SK-N-SH treated with all-trans-retinoic acid at 6 μM for 48 hours (cell line): ENCODE measurements around the gene SHISA8.

Source experiments
- ATAC-seq: fragments of 200-7000 bp; cut with Tn5 transposase; 3 replicates; pipeline ENCODE4 v1.9.1; 2020; ENCODE audit warnings: mild to moderate bottlenecking, moderate library complexity
- ARNTL ChIP-seq: fragments of 450-650 bp; formaldehyde crosslinking; IDR thresholded peaks from 2 replicates; pipeline ENCODE4 v1.5.0; 2020; ENCODE audit warnings: low read depth, mild to moderate bottlenecking, moderate library complexity, borderline replicate concordance
- BACH2 ChIP-seq: fragments of 250-450 bp; sonication (Bioruptor Pico); IDR thresholded peaks from 2 replicates; pipeline ENCODE4 v1.9.0; 2021; ENCODE audit warnings: mild to moderate bottlenecking, borderline replicate concordance
- CSDC2 ChIP-seq: fragments of 250-450 bp; sonication (Bioruptor Pico); IDR thresholded peaks from 2 replicates; pipeline ENCODE4 v1.5.0; 2020; ENCODE audit warnings: mild to moderate bottlenecking, moderate library complexity
- ESRRG ChIP-seq: fragments of 250-450 bp; sonication (Bioruptor Pico); IDR thresholded peaks from 2 replicates; pipeline ENCODE4 v1.6.1; 2021; ENCODE audit warnings: mild to moderate bottlenecking
- GLIS3 ChIP-seq: fragments of 250-450 bp; sonication (Bioruptor Pico); IDR thresholded peaks from 2 replicates; pipeline ENCODE4 v1.5.0; 2020; ENCODE audit warnings: mild to moderate bottlenecking, moderate library complexity
- OSR1 ChIP-seq: fragments of 250-450 bp; sonication (Bioruptor Pico); IDR thresholded peaks from 2 replicates; pipeline ENCODE4 v1.8.0; 2022; ENCODE audit warnings: moderate library complexity, mild to moderate bottlenecking, inconsistent platforms
- POU6F1 ChIP-seq: fragments of 250-450 bp; sonication (Bioruptor Pico); IDR thresholded peaks from 2 replicates; pipeline ENCODE4 v1.8.0; 2021; ENCODE audit warnings: low read depth, mild to moderate bottlenecking, moderate library complexity, borderline replicate concordance
- PPARA ChIP-seq: fragments of 250-450 bp; sonication (Bioruptor Pico); IDR thresholded peaks from 2 replicates; pipeline ENCODE4 v1.5.0; 2020; ENCODE audit warnings: mild to moderate bottlenecking, borderline replicate concordance
- RARB ChIP-seq: fragments of 250-450 bp; sonication (Bioruptor Pico); IDR thresholded peaks from 2 replicates; pipeline ENCODE4 v1.8.0; 2021; ENCODE audit warnings: mild to moderate bottlenecking, moderate library complexity
- SNAI2 ChIP-seq: fragments of 250-450 bp; sonication (Bioruptor Pico); IDR thresholded peaks from 2 replicates; pipeline ENCODE4 v1.5.0; 2020; ENCODE audit warnings: mild to moderate bottlenecking, moderate library complexity
- TCF4 ChIP-seq: fragments of 250-450 bp; sonication (Bioruptor Pico); IDR thresholded peaks from 2 replicates; pipeline ENCODE4 v1.8.0; 2021; ENCODE audit warnings: mild to moderate bottlenecking, moderate library complexity, borderline replicate concordance
- TSHZ2 ChIP-seq: fragments of 250-450 bp; sonication (Bioruptor Pico); IDR thresholded peaks from 2 replicates; pipeline ENCODE4 v1.5.0; 2020; ENCODE audit warnings: mild to moderate bottlenecking, moderate library complexity
- ZFP3 ChIP-seq: fragments of 250-450 bp; sonication (Bioruptor Pico); IDR thresholded peaks from 2 replicates; pipeline ENCODE4 v1.5.0; 2020; ENCODE audit warnings: mild to moderate bottlenecking, moderate library complexity
- ZNF565 ChIP-seq: fragments of 450-650 bp; formaldehyde crosslinking; conservative IDR thresholded peaks from 2 replicates; pipeline ENCODE4 v1.5.0; 2020; ENCODE audit warnings: low read depth, mild to moderate bottlenecking, moderate library complexity
- ZNF70 ChIP-seq: fragments of 450-650 bp; formaldehyde crosslinking; IDR thresholded peaks from 2 replicates; pipeline ENCODE4 v1.5.0; 2020; ENCODE audit warnings: mild to moderate bottlenecking, moderate library complexity
- ZNF8 ChIP-seq: fragments of 450-650 bp; formaldehyde crosslinking; IDR thresholded peaks from 2 replicates; pipeline ENCODE4 v1.5.0; 2020; ENCODE audit warnings: mild to moderate bottlenecking, moderate library complexity
- TF ChIP-seq, protein P1 (sequence below): fragments of 250-450 bp; sonication (Bioruptor Pico); IDR thresholded peaks from 2 replicates; pipeline ENCODE4 v1.8.0; 2020; ENCODE audit warnings: mild to moderate bottlenecking, moderate library complexity, borderline replicate concordance
- TF ChIP-seq, protein P2 (sequence below): fragments of 250-450 bp; sonication (Bioruptor Pico); IDR thresholded peaks from 2 replicates; pipeline ENCODE4 v1.5.1; 2020; ENCODE audit warnings: low read depth, mild to moderate bottlenecking, moderate library complexity

The SHISA8 gene

DNA sequence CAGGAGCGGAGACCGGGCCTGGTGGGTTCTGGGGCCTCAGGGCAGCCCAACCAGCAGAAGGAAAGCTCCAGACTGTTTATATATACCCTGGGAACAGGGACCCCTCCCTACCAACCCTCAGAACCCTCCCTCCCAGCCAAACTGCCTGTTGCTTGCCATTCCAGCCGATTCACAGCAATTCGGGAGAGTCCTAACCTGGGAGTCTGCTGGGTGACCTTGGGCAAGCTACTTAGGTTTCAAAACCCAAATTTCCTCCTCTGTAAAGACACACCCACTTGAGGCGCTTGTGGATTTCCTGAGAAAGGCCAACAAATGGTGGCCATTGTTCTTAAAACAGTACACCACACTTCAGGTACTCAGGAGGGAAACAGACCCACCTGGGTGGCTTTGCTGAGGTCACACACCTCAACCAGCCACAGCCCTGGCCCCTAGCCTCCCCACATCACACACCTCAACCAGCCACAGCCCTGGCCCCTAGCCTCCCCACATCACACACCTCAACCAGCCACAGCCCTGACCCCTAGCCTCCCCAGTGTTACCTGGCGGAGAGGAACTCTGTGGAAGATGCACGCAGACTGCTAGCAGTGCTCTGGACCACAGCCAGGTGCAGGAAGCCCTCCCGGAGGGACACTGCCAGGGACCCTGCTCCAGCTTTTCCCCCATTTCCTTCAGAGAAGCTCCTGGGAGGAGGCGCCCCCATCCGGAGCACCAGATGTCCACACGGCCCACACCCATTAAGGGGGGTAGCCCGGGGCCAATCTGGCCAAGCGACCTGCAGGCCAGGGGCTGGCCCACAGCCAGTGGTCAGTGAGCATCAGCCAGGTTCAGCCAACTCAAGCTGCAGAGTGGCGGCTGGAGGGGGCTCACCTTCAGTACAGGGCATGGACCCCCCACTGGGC is 6.2 kb downstream of the SHISA8 start:
- no peak for ATAC-seq
- TF ChIP-seq TSHZ2 (CRISPR knock-in tag): no peak
- no peak for TF ChIP-seq GLIS3 (CRISPR knock-in tag)
- TF ChIP-seq ZNF565 (CRISPR knock-in tag): no peak
- TF ChIP-seq OSR1 (CRISPR knock-in tag): no peak
- TF ChIP-seq ESRRG (CRISPR knock-in tag): no peak
- TF ChIP-seq PPARA: no peak
- TF ChIP-seq ZNF8 (CRISPR knock-in tag): no peak
- TF ChIP-seq SNAI2: no peak
- TF ChIP-seq, protein P1, sequence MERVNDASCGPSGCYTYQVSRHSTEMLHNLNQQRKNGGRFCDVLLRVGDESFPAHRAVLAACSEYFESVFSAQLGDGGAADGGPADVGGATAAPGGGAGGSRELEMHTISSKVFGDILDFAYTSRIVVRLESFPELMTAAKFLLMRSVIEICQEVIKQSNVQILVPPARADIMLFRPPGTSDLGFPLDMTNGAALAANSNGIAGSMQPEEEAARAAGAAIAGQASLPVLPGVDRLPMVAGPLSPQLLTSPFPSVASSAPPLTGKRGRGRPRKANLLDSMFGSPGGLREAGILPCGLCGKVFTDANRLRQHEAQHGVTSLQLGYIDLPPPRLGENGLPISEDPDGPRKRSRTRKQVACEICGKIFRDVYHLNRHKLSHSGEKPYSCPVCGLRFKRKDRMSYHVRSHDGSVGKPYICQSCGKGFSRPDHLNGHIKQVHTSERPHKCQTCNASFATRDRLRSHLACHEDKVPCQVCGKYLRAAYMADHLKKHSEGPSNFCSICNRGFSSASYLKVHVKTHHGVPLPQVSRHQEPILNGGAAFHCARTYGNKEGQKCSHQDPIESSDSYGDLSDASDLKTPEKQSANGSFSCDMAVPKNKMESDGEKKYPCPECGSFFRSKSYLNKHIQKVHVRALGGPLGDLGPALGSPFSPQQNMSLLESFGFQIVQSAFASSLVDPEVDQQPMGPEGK (CRISPR knock-in tag): no peak
- no peak for TF ChIP-seq CSDC2 (CRISPR knock-in tag)
- no peak for TF ChIP-seq BACH2 (CRISPR knock-in tag)
- no peak for TF ChIP-seq ZNF70 (CRISPR knock-in tag)
- TF ChIP-seq ARNTL: no peak

- TF ChIP-seq, protein P1 (CRISPR knock-in tag): no peak
- TF ChIP-seq, protein P2, sequence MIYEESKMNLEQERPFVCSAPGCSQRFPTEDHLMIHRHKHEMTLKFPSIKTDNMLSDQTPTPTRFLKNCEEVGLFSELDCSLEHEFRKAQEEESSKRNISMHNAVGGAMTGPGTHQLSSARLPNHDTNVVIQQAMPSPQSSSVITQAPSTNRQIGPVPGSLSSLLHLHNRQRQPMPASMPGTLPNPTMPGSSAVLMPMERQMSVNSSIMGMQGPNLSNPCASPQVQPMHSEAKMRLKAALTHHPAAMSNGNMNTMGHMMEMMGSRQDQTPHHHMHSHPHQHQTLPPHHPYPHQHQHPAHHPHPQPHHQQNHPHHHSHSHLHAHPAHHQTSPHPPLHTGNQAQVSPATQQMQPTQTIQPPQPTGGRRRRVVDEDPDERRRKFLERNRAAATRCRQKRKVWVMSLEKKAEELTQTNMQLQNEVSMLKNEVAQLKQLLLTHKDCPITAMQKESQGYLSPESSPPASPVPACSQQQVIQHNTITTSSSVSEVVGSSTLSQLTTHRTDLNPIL: no peak
- TF ChIP-seq ESRRG (CRISPR knock-in tag) (no peak), TCF4 (CRISPR knock-in tag) (no peak), RARB (no peak), ARNTL (no peak), POU6F1 (CRISPR knock-in tag) (no peak), GLIS3 (CRISPR knock-in tag) (no peak), ZFP3 (CRISPR knock-in tag) (no peak), TSHZ2 (CRISPR knock-in tag) (no peak), SNAI2 (no peak), CSDC2 (CRISPR knock-in tag) (no peak), BACH2 (CRISPR knock-in tag) (no peak)
- no peak for ATAC-seq
Measured at GRCh38 chr22:41907436-41908401, 7.2 kb downstream of the SHISA8 start.
